Measurements from ENCODE around the gene RASA4B.
A peak's percentile ranks its signal among the peaks of the same experiment; 100 is the strongest.
"Not testable (repeated sequence)": the region's sequence is repeated elsewhere in the genome, so short reads cannot be mapped to it uniquely, and the experiment has no call there.

Gene RASA4B

GRCh38 chr7:102473271-102473991 is 44.1 kb downstream of the RASA4B start:
- no peak for DNase-seq

DNA sequence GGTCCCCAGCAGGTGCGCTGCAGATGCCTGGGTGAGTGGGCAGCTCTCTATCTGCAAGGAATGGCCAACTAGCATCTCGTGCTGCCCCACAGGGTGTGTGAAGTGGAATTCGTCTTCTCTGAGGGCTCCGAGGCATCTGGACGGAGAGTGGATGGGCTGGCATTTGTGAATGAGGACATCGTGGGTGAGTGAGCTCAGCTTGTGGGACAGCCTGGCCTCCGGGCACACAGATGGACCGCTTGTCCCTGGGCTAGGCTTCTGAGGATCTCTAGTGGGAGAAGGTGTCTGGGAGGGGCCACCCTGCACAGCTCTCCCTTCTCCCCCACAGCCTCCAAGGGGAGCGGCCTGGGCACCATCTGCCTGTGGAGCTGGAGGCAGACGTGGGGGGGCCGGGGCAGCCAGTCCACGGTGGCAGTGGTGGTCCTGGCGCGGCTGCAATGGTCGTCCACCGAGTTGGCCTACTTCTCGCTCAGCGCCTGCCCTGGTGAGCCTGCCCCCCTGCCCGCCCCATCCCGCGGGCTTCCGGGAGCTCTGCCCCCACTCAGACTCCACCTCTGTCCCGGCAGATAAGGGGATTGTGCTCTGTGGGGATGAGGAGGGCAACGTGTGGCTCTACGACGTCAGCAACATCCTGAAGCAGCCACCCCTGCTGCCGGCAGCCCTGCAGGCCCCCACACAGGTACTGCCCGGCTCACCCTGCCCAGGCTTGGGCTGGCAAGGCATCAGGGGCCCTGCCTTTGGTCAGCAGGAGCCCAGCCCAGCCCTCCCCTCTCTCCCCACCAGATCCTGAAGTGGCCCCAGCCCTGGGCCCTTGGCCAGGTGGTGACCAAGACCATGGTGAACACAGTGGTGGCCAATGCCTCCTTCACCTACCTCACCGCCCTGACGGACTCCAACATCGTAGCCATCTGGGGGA is 45.2 kb downstream of the RASA4B start:
- no peak for DNase-seq

DNA sequence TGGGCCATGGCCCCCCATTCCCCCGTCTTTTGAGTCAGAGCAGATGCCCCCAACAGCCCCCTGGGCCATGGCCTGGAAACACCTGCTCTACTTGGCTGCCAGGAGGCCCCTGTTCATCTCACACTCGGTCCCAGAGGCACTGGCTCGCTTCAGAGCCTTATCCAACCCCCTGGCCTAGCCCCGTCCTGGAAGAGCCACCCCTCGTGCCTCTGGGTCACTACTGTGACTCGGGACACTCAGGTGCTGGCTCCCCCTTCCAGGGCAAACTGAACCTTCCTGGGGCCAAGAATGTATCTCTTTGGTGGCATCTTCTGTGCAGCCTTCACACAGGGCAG is 45.8 kb downstream of the RASA4B start:
- no peak for DNase-seq

GRCh38 chr7:102469972-102470825 is 47.4 kb downstream of the RASA4B start:
- no peak for DNase-seq

DNA sequence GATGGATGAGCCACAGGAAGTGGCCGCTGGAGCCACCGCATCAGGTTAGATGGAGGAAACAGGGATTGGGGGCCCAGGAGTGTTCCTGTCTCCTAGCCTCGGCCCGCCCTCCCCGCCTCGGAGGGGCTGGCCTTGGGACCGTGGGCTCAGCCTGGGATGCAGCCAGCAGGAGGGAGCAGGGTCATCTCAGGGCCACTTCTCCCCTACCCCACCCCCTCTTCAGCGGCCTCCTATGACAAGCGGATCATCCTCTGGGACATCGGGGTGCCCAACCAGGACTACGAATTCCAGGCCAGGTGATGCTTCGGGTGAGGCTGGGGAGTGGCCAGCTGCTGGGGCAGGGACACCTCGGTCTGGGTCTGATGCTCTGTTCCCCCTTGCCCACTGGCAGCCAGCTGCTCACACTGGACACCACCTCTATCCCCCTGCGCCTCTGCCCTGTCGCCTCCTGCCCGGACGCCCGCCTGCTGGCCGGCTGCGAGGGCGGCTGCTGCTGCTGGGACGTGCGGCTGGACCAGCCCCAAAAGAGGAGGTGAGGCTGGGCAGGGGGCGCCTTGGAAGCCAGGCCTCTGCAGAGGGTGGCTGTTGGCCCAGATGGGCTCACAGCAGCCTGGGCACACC is 48.1 kb downstream of the RASA4B start:
- DNase-seq = no peak

- DNase-seq = no peak
Measured at GRCh38 chr7:102468478-102469350, 48.9 kb downstream of the RASA4B start.

GRCh38 chr7:102467581-102468477 is 49.7 kb downstream of the RASA4B start:
- DNase-seq = no peak

GRCh38 chr7:102466097-102466496 is 51.5 kb downstream of the RASA4B start:
- DNase-seq = no peak

GRCh38 chr7:102464577-102465280 is 52.8 kb downstream of the RASA4B start, which contains the start of the genes ALKBH4 and LRWD1:
ALKBH4 (minus strand) TSS chr7:102464863; CDS start chr7:102464836, 27 bp downstream.
LRWD1 (plus strand) TSS chr7:102464984; CDS start chr7:102465081, 97 bp downstream.
- DNase-seq = peak; percentile 97 to 99

DNA sequence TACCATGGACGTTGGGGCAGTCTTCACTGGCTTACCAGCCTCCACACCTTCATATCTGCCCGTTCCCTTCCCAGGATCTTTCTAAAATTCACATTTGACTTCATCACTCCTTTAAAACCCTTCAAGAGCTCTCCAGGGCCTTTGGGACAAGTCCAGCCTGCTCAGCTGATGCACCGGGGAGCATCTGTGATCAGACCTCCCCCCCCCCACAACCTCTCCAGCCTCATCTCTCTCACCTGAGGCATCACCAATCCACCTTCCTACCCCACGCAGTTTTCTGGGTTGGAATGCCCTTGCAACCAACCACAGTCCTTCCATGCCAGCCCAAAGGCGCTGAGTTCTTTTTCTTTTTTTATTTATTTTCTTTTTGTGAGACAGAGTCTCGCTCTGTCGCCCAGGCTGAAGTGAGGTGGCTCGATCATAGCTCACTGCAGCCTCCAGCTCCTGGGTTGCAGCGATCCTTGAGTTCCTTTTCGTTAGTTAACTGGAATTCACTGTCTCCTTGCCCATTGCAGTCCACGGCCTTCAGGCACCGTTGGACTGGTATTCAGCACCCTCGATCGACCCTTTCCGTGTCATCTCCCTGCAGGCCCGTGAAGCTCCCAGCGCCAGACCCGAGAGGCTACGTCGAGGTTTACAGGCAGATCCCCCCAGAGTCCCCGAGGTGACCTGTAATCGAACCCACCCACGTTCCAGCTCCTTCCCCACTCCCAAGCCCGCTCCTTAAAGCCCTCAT is 53.6 kb downstream of the RASA4B start:
- peak; percentile 5 to 23 for DNase-seq

DNA sequence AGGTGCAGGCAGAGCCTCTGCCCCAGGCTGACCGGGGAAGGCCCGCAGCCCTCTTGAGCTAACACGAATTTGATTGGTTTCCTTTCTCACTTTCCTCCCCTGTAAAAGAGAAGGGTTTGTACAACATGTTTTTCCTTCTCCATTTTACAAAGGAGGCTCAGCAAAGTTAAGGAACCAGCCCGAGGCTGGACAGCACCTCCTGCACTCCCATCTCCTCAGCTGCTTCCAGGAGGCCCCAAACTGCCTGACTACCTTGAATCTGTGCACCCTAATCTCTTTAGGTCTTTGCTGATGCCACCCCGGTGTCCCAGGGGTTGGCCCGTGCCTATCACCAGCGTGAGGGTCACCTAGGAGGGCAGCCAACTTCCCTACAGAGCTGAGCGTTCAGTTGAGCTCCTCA is 57.1 kb downstream of the RASA4B start:
- DNase-seq = no peak

GRCh38 chr7:102459221-102459844 is 58.2 kb downstream of the RASA4B start:
- no peak for DNase-seq

DNA sequence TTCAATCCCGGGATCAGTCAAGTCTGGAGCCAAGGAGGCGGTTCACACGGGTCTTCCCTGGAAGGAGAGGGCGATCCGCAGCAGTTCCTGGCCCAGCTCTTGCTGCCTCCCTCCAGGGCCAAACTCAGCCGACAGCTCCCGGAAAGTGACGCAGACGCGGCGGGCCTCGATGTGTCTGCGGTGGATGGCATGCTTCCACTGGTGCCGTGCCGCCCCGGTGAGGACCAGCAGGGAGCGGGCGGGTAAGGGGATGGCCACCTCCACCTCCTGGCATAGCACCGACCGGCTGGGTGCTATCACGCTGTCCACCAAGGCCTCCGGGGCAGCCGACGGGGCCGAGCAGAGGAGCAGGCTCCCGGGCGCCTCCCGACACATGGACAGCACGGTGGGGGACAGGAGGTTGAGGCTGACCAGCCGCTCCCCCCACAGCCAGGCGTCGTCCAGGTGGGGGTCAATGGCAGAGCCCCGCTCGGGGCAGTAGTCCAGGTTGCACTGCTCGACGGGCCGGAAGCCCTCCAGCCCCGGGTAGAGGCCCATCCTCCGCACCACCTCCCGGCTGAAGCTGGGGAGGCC is 60.1 kb downstream of the RASA4B start:
- no peak for DNase-seq

DNA sequence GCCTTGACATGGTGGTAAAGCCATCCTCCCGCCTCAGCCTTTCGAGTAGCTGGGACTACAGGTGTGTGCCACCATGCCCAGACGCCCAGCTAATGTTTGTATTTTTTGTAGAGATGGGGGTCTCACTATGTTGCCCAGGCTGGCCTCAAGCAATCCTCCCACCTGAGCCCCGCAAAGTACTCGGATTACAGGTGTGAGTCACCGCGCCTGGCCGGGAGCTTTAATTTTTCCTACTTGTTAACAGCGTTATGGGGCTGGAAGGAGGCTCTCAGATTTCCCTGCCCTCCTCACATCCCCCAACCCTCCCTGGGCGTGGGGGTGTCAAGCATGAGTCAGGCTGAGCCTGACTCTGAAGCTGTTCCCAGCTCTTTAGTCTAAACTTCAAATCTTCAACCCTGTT is 61.2 kb downstream of the RASA4B start:
- no peak for DNase-seq

GRCh38 chr7:102455596-102455995 is 62.0 kb downstream of the RASA4B start:
- no peak for DNase-seq

DNA sequence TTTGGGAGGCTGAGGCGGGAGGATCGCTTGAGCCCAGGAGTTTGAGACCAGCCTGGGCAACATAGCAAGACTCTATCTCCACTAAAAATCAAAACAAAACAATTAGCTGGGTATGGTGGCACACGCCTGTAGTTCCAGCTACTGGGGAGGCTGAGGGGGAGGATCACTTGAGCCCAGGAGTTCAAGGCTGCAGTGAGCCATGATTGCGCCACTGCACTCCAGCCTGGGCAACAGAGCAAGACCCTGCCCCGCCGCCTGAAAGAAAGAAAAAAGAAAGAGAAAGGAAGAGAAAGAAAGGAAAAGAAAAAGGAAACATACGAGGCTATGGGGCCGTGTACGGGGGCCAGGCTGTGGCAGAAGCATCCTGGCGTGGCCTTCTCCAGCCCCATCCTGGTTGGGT is 62.6 kb downstream of the RASA4B start:
- DNase-seq = not testable (repeated sequence)

DNA sequence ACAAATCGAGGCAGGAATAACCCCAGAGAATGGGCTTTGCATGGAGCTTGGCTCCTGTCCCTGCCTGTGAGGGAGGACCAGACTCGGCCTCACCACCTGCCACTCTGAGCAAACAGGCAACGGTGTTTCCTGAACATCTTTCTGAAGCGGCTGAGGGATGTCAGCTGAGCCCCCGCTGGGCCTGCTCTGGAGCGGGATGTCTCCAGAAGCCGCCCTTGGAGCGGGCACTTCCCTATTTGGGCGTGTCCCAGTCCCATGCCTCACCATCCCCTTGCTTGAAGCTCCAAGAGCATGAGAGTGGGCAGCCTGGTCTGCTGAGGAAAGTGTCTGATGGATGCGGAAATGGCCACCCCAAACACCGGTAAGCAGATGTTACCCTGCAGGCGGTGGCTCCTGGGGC is 63.1 kb downstream of the RASA4B start:
- peak; percentile 32 to 74 for DNase-seq

DNA sequence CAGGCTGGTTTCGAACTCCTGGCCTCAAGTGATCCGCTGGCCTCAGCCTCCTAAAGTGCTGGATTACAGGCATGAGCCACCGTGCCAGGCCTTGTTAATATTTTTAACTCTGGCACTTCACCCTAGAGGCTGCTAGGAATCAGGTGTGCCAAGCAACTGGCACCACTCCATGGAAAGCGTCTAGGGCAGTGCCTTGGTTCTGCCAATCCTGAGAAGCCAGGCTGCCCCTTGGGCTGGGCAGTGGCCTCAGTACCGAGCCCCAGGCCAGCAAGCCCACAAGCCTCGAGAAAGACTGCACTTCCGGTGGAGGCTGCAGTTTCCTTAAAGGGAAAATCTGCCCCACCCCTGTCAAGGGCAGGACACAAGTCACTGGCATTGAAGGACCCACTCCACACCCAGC is 64.3 kb downstream of the RASA4B start:
- DNase-seq = no peak

Data from inflammatory macrophage (primary cell).